ENCODE measurements around the gene HDAC7.

HDAC7 gene

GRCh38 chr12:47743311-47743860 is 76.3 kb downstream of the HDAC7 start:
- no peak for DNase-seq

- DNase-seq = no peak
Observed at GRCh38 chr12:47742253-47742825, 77.4 kb downstream of the HDAC7 start.

- peak; percentile 63 for DNase-seq
Observed at GRCh38 chr12:47741340-47741703, 78.4 kb downstream of the HDAC7 start.

GRCh38 chr12:47740606-47741339 is 78.9 kb downstream of the HDAC7 start:
- no peak for DNase-seq

GRCh38 chr12:47739979-47740378 is 79.7 kb downstream of the HDAC7 start:
- no peak for DNase-seq

GRCh38 chr12:47739297-47739696 is 80.4 kb downstream of the HDAC7 start:
- DNase-seq = no peak

- DNase-seq = no peak
Observed at GRCh38 chr12:47737936-47738594, 81.6 kb downstream of the HDAC7 start.

GRCh38 chr12:47736877-47737676 is 82.6 kb downstream of the HDAC7 start:
- no peak for DNase-seq

- no peak for DNase-seq
Observed at GRCh38 chr12:47736216-47736615, 83.5 kb downstream of the HDAC7 start.

GRCh38 chr12:47735649-47736048 is 84.1 kb downstream of the HDAC7 start:
- no peak for DNase-seq

- DNase-seq = no peak
Observed at GRCh38 chr12:47734725-47735480, 84.8 kb downstream of the HDAC7 start.

- no peak for DNase-seq
Observed at GRCh38 chr12:47733142-47733541, 86.6 kb downstream of the HDAC7 start.

Measured in NCI-H1694 (cell line).